Spleen (tissue), 11 donors: ENCODE measurements around the gene CIT. TPM values are rescaled to one million over a fixed set of nuclear protein-coding genes. Genes with fewer than 3 reads are reported as not detected.
A peak's percentile ranks its signal among the peaks of the same experiment; 100 is the strongest.

ENCODE experiments used
- DNase-seq: peaks from one replicate; pipeline ENCODE4 v3.0.0-alpha.2; 2020
- H3K27ac ChIP-seq, 8 donors: fragments of 200-600 bp; sonication (generic) in 7 of 8; 1 replicate in 4 of 8; 2 replicates in 4 of 8; pipeline versions ENCODE4 v1.5.0 to v1.8.0; 2016 to 2021; ENCODE audit warnings: inconsistent platforms in 4 of 8, mild to moderate bottlenecking in 4 of 8, moderate library complexity in 1 of 8
- H3K27me3 ChIP-seq, 7 donors: fragments of 200-600 bp; sonication (generic) in 6 of 7; replicated peaks in 1 of 7; 1 replicate in 4 of 7; 2 replicates in 3 of 7; pipeline versions ENCODE4 v1.5.0 to v1.8.0; 2016 to 2021; ENCODE audit warnings: inconsistent platforms in 3 of 7, mild to moderate bottlenecking in 1 of 7
- H3K36me3 ChIP-seq, 6 donors: fragments of 200-600 bp; sonication (generic) in 5 of 6; 1 replicate in 4 of 6; 2 replicates in 2 of 6; pipeline versions ENCODE4 v1.5.0 to v1.8.0; 2016 to 2021; ENCODE audit warnings: inconsistent platforms in 2 of 6
- H3K4me1 ChIP-seq, 6 donors: fragments of 200-600 bp; sonication (generic) in 5 of 6; 1 replicate in 3 of 6; 2 replicates in 3 of 6; pipeline versions ENCODE4 v1.5.0 to v1.8.0; 2016 to 2021; ENCODE audit warnings: inconsistent platforms in 3 of 6
- H3K4me3 ChIP-seq, 8 donors: fragments of 200-600 bp; sonication (generic) in 7 of 8; 1 replicate in 4 of 8; 2 replicates in 4 of 8; pipeline versions ENCODE4 v1.5.0 to v1.8.0; 2016 to 2021; ENCODE audit warnings: inconsistent platforms in 4 of 8, mild to moderate bottlenecking in 4 of 8, moderate library complexity in 2 of 8
- H3K9me3 ChIP-seq, 8 donors: fragments of 200-600 bp; sonication (generic) in 7 of 8; 1 replicate in 4 of 8; 2 replicates in 4 of 8; pipeline versions ENCODE4 v1.5.0 to v1.8.0; 2016 to 2021; ENCODE audit warnings: inconsistent platforms in 4 of 8
- POLR2A ChIP-seq, 3 donors: fragments of 450-650 bp; IDR thresholded peaks; one replicate each; pipeline ENCODE4 v1.5.1; 2017; ENCODE audit warnings: antibody characterized with exemption in 3 of 3, mild to moderate bottlenecking in 1 of 3
- POLR2AphosphoS5 ChIP-seq, 3 donors: sonication (generic); formaldehyde crosslinking; IDR thresholded peaks; one replicate each; pipeline ENCODE4 v1.5.1; 2017; ENCODE audit warnings: antibody characterized with exemption in 3 of 3
- WGBS, 5 donors: extraction: QIAGEN DNeasy Blood & Tissue Kit in 3 of 5; methylation state at CpG; one replicate each; pipeline versions ENCODE4 v1.1.5 to v1.1.7; 2013 to 2018; 5-methylcytosine and 5-hydroxymethylcytosine counted together
- intact Hi-C: fragments of 100-400 bp; cut with DNase I; formaldehyde crosslinking; loops from one replicate; pipeline ENCODE4 v1.15.0; 2023; ENCODE audit warnings: low total_unique reads
- polyA plus RNA-seq, 3 donors: library from polyadenylated mRNA; stranded (reverse); fragments of 200-250 nt; gene quantifications; one replicate each; pipeline ENCODE4 v1.2.1, GENCODE V29; 2013
- total RNA-seq, 7 donors: library from RNA; depleted of rRNA in 3 of 7; stranded (reverse); fragments of >200 nt in 3 of 7; fragmentation: NEBNext Ultra II Directional in 4 of 7; extraction: Animal tissue kit (Norgen Biotek cat#: 25700) in 4 of 7; gene quantifications; one replicate each; pipeline versions ENCODE4 v1.1.0 to v1.2.1, GENCODE V29; 2016 to 2021
- TF ChIP-seq, protein P1 (sequence below), 11 experiments: fragments of 200-600 bp in 7 of 11; fragments of 450-650 bp in 4 of 11; sonication (generic) in 4 of 11; IDR thresholded peaks in 8 of 11; conservative IDR thresholded peaks in 3 of 11; 1 replicate in 7 of 11; 2 replicates in 4 of 11; pipeline versions ENCODE4 v1.4.0 to v1.8.0; 2016 to 2021; ENCODE audit warnings: antibody characterized with exemption in 11 of 11, inconsistent platforms in 4 of 11, mild to moderate bottlenecking in 1 of 11
- donor health status: healthy with polysubstance abuse.
- donor health status: DM: no; HTN: no; CAD: no; lungs with moderate emphysema.
- donor health status: DM: no; HTN: no; CAD: no.
- donor health status: Bipolar disorder and iron deficiency.
- donor health status: healthy.
- donor health status: DM: no; HTN: no; CAD: no.
- donor health status: DM: yes; HTN: yes; CAD: no.

The CIT gene
- total and polyA plus RNA-seq, 10 donors = 1.9 to 54.3 (median 24.5) TPM

DNA sequence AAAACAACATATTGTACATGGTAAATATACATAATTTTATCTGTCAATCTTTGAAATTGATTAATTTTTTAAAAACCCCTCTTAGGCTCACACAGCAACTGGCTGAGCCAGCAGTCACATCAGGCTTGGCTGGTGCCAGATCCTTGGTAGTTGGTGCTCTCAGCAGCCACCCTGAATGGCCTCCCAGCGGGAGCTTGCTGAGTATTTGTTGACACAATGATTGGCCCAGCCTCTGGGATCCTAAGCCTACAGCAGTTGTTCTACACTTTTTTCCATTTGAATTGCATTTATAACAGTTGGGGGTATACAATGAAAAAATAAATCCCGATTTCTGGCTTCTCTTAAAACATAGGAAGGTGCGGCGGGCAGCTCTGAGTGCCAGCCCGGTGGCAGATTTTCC lies 198.0 kb downstream of the CIT start:
- Histone ChIP-seq H3K9me3 (no peaks in the 10 kb centered on the region), H3K27me3 (no peaks in the 10 kb centered on the region), H3K4me3 (no peak overlapping the region), H3K4me1 (peaks cover 11 to 79% (median 38%) of the 10 kb centered on the region in 6 donors), H3K27ac (peak overlapping the region in 5 of 8 donors; percentile 29 to 81 (median 52)), H3K36me3 (peaks cover 6 to 83% (median 79%) of the 10 kb centered on the region in 6 donors)
- intact Hi-C loops = no loop called here
- DNase-seq = no peak
- WGBS, 5 donors = 86 to 96% (median 91%) methylated on average over 5 of the region's 5 CpGs
- TF ChIP-seq, protein P1, sequence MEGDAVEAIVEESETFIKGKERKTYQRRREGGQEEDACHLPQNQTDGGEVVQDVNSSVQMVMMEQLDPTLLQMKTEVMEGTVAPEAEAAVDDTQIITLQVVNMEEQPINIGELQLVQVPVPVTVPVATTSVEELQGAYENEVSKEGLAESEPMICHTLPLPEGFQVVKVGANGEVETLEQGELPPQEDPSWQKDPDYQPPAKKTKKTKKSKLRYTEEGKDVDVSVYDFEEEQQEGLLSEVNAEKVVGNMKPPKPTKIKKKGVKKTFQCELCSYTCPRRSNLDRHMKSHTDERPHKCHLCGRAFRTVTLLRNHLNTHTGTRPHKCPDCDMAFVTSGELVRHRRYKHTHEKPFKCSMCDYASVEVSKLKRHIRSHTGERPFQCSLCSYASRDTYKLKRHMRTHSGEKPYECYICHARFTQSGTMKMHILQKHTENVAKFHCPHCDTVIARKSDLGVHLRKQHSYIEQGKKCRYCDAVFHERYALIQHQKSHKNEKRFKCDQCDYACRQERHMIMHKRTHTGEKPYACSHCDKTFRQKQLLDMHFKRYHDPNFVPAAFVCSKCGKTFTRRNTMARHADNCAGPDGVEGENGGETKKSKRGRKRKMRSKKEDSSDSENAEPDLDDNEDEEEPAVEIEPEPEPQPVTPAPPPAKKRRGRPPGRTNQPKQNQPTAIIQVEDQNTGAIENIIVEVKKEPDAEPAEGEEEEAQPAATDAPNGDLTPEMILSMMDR (IDR thresholded peaks at IDR 0.05 in 8 of 11, conservative IDR thresholded peaks at IDR 0.05 in 3 of 11) = no peak
- TF ChIP-seq POLR2AphosphoS5 (IDR thresholded peaks at IDR 0.05) (no peak), POLR2A (IDR thresholded peaks at IDR 0.05) (no peak)

DNA sequence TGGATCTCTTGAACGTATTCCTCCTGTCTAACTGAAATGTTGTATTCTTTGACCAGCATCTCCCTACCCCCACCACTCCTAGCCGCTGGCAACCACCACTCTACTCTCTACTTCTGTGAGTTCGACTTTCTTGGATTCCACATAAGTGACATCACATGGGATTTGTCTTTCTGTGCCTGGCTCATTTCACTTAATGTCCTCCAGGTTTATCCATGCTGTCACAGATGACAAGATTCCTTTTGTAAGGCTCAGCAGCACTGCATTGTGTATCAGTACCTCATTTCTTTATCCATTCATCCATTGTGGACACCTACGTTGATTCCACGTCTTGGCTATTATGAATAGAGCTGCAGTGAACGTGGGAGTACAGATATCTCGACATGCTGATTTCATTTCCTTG lies 198.7 kb downstream of the CIT start:
- TF ChIP-seq POLR2A (IDR thresholded peaks at IDR 0.05) (no peak), POLR2AphosphoS5 (IDR thresholded peaks at IDR 0.05) (no peak)
- TF ChIP-seq, protein P1 (IDR thresholded peaks at IDR 0.05 in 8 of 11, conservative IDR thresholded peaks at IDR 0.05 in 3 of 11) = no peak
- Histone ChIP-seq H3K4me3 (no peak overlapping the region), H3K36me3 (peaks cover 6 to 89% (median 86%) of the 10 kb centered on the region in 6 donors), H3K9me3 (no peaks in the 10 kb centered on the region), H3K27me3 (no peaks in the 10 kb centered on the region), H3K27ac (peak overlapping the region in 1 of 8 donors; percentile 52), H3K4me1 (peaks cover 15 to 85% (median 43%) of the 10 kb centered on the region in 6 donors)
- 88 to 97% (median 93%) methylated on average over 7 of the region's 7 CpGs for WGBS, 5 donors
- DNase-seq = no peak
- intact Hi-C loops = no loop called here

DNA sequence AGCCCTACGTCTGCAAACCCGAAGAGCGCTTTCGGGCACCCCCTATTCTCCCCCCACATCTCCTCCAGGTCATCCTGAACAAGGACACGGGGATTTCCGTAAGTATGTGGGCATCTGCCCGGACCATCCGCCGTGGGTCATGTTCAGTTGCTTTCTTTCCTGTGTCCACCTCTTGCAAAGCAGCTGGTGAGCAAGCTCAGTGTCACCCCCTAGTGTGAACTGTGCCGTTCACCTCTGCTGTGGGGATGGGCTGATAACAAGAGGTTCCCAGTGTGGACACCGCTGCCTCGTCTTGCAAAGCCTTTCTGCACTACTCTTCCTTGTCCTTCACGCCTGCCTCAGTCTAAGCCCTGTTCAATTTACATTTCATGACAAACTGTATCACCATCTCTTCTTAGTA lies 200.5 kb downstream of the CIT start:
- no peaks in the 10 kb centered on the region for H3K9me3 ChIP-seq
- peaks cover 18 to 84% (median 47%) of the 10 kb centered on the region in 6 donors for H3K4me1 ChIP-seq
- 81 to 93% (median 85%) methylated on average over 13 of the region's 13 CpGs for WGBS, 5 donors
- no peak overlapping the region for H3K4me3 ChIP-seq
- intact Hi-C loops = no loop called here
- TF ChIP-seq, protein P1 (IDR thresholded peaks at IDR 0.05 in 8 of 11, conservative IDR thresholded peaks at IDR 0.05 in 3 of 11) = no peak
- TF ChIP-seq POLR2AphosphoS5 (IDR thresholded peaks at IDR 0.05) (peak in 2 of 3 donors; percentile 22 to 30), POLR2A (IDR thresholded peaks at IDR 0.05) (no peak)
- H3K27ac ChIP-seq = peak overlapping the region in 4 of 8 donors; percentile 96 to 98 (median 97)
- H3K27me3 ChIP-seq = no peaks in the 10 kb centered on the region
- peaks cover 8 to 100% (median 98%) of the 10 kb centered on the region in 6 donors for H3K36me3 ChIP-seq
- peak; percentile 68 for DNase-seq

DNA sequence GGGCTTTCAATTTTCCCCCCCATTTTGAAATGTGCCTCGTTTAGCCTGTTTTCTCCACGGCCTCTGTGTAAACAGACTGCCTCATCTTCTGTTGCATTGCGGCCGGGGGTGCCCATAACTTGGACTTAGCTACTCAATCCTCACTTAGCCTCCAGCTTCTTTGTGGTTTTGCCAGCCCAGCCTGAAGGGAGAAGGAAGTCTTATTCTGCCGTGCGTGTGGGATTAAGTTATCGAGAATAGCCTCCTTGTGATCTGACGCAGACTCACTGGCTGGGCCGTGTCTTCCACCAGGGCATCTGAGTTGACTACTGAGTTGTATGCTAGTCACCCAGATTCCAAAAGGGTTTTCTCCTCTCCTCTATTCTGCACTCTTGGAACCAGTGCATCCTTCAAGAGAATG lies 201.1 kb downstream of the CIT start:
- H3K27ac ChIP-seq = peak overlapping the region in 4 of 8 donors; percentile 96 to 98 (median 97)
- no peaks in the 10 kb centered on the region for H3K27me3 ChIP-seq
- H3K4me1 ChIP-seq = peaks cover 23 to 84% (median 48%) of the 10 kb centered on the region in 6 donors
- H3K9me3 ChIP-seq = no peaks in the 10 kb centered on the region
- intact Hi-C loops = no loop called here
- no peak overlapping the region for H3K4me3 ChIP-seq
- peaks cover 8 to 100% (median 97%) of the 10 kb centered on the region in 6 donors for H3K36me3 ChIP-seq
- 83 to 88% (median 86%) methylated on average over 9 of the region's 9 CpGs for WGBS, 5 donors
- DNase-seq = peak; percentile 50
- TF ChIP-seq POLR2A (IDR thresholded peaks at IDR 0.05) = no peak
- TF ChIP-seq, protein P1 (IDR thresholded peaks at IDR 0.05 in 8 of 11, conservative IDR thresholded peaks at IDR 0.05 in 3 of 11) = no peak
- no peak for TF ChIP-seq POLR2AphosphoS5 (IDR thresholded peaks at IDR 0.05)
